Measurements from ENCODE around the gene OCA2. TPM values are rescaled to one million over a fixed set of nuclear protein-coding genes. Genes with fewer than 3 reads are reported as not detected.

The OCA2 gene
- total and polyA plus RNA-seq, 2 of the 8 experiments (the other 6 are each of a cell fraction or from before 2014, with no cell fraction given), result 0.20 TPM

DNA sequence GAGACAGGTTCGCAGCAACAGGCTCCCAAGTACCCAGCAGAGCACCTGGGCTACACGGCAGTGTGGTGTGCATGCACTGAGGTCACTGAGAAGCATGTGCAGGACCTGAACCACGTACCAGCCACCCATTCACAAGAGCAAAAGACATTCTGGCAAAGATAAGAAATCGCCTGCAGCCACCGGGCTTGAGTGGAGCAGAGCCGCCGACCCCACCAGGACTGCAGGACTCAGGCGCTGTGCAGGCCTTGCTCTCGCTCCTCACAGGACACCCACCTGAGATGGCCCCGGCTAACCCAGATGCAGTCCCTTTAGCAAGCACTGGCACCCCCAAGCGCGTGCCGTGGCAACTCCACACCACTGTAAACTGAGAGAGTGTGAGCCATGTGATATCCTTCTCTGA is 32.3 kb upstream of the OCA2 start:
- H2AK5ac ChIP-seq (ENCODE audit: low read depth, low read length), result no peak overlapping the region
- H3K4me3 ChIP-seq (ENCODE audit: extremely low read depth in 1 of 4, insufficient read depth in 2 of 4, low read depth in 3 of 4, low read length in 4 of 4), result no peak overlapping the region
- H3K27me3 ChIP-seq (replicated peaks in 1 of 4; ENCODE audit: control insufficient read depth in 3 of 4, extremely low read depth in 1 of 4, insufficient read depth in 3 of 4, low read length in 3 of 4), result no peaks in the 10 kb centered on the region
- peaks cover 4 to 5% of the 10 kb centered on the region in 2 experiments for H4K20me1 ChIP-seq (replicated peaks in 1 of 2; ENCODE audit: control insufficient read depth in 1 of 2, insufficient read depth in 2 of 2, low read length in 2 of 2)
- no peak overlapping the region for H3K18ac ChIP-seq (ENCODE audit: extremely low read depth, low read length)
- no peak overlapping the region for H2BK120ac ChIP-seq (replicated peaks; ENCODE audit: low read depth, low read length)
- H2BK15ac ChIP-seq (ENCODE audit: low read length), result no peak overlapping the region
- H3K9ac ChIP-seq (replicated peaks in 1 of 4; ENCODE audit: extremely low read depth in 1 of 4, low read depth in 3 of 4, low read length in 3 of 4), result no peak overlapping the region
- no peak overlapping the region for H4K91ac ChIP-seq (replicated peaks; ENCODE audit: insufficient read length, low read length)
- no peaks in the 10 kb centered on the region for H3K9me3 ChIP-seq (ENCODE audit: insufficient read depth in 2 of 2, low read depth in 1 of 2, low read length in 1 of 2)
- H3K56ac ChIP-seq (replicated peaks; ENCODE audit: insufficient read length, low read depth, low read length), result no peak overlapping the region
- H3K4me1 ChIP-seq (replicated peaks in 1 of 4; ENCODE audit: control insufficient read depth in 3 of 4, insufficient read depth in 4 of 4, low read length in 3 of 4), result peaks cover 0 to 8% (median 4%) of the 10 kb centered on the region in 4 experiments; a peak in 5 of 7 replicates
- CTCF ChIA-PET (ENCODE audit: partially characterized antibody), result no interaction called here
- 95% methylated on average over 13 of the region's 13 CpGs; no CpG with 5 or more reads in 1 of the 2 experiments for WGBS, 2 experiments (ENCODE audit: extremely low coverage in 1 of 2, insufficient coverage in 1 of 2, insufficient read length in 1 of 2, insufficient replicate concordance in 2 of 2, low coverage in 1 of 2, low lambda C conversion rate in 2 of 2, missing lambda C conversion rate in 1 of 2)
- no peak overlapping the region for H2AFZ ChIP-seq (ENCODE audit: low read length)
- H2BK20ac ChIP-seq (ENCODE audit: low read length), result no peak overlapping the region
- no peak overlapping the region for H2BK12ac ChIP-seq (ENCODE audit: low read depth, low read length)
- H3K4me2 ChIP-seq (ENCODE audit: insufficient read depth in 1 of 2, low read depth in 2 of 2, low read length in 2 of 2), result no peak overlapping the region
- H4K8ac ChIP-seq (ENCODE audit: extremely low read depth, insufficient read depth, low read length), result no peak overlapping the region
- no peak for DNase-seq (ENCODE audit: low read depth in 1 of 2, low spot score in 2 of 2)
- no peak overlapping the region for H3K23ac ChIP-seq (ENCODE audit: insufficient read length)
- peaks cover 6 to 33% (median 18%) of the 10 kb centered on the region in 4 experiments; a peak in 7 of 8 replicates for H3K36me3 ChIP-seq (ENCODE audit: control insufficient read depth in 2 of 4, insufficient read depth in 4 of 4, low read length in 3 of 4)
- H3K4ac ChIP-seq (replicated peaks; ENCODE audit: insufficient read length, low read depth, low read length), result no peak overlapping the region
- no peak for FAIRE-seq
- H4K5ac ChIP-seq (ENCODE audit: insufficient read length, low read depth, low read length), result no peak overlapping the region
- POLR2A ChIA-PET (ENCODE audit: partially characterized antibody), result no interaction called here
- H3K79me2 ChIP-seq (ENCODE audit: control insufficient read depth in 1 of 2, insufficient read depth in 2 of 2, low read length in 2 of 2), result no peaks in the 10 kb centered on the region; a peak in 1 of 4 replicates
- 0 out of 2 replicates have a peak, but pooled peaks cover 1% of the 10 kb centered on the region for H3K23me2 ChIP-seq (ENCODE audit: low read depth, low read length)
- H3K14ac ChIP-seq (ENCODE audit: insufficient read length), result no peak overlapping the region
- H3K27ac ChIP-seq (ENCODE audit: low read depth, low read length), result no peak overlapping the region
- H2BK5ac ChIP-seq (ENCODE audit: low read depth, low read length), result no peak overlapping the region; the same call in 1 of the 2 replicates
- H3K79me1 ChIP-seq (ENCODE audit: low read depth, low read length), result peaks cover 2% of the 10 kb centered on the region; the same call in 1 of the 2 replicates
- TF ChIP-seq KDM4A (IDR thresholded peaks at IDR 0.05; ENCODE audit: low read depth, low read length, severe bottlenecking) (no peak), GTF2F1 (IDR thresholded peaks at IDR 0.05; ENCODE audit: borderline replicate concordance, low read depth, low read length) (no peak), TEAD4 (IDR thresholded peaks at IDR 0.05; ENCODE audit: low read depth, low read length) (no peak), JUND (IDR thresholded peaks at IDR 0.05; ENCODE audit: low read length) (no peak), POU5F1 (IDR thresholded peaks at IDR 0.05; ENCODE audit: low read depth, low read length) (no peak), SP1 (IDR thresholded peaks at IDR 0.05; ENCODE audit: low read depth, low read length) (no peak), NANOG (IDR thresholded peaks at IDR 0.05; ENCODE audit: insufficient read depth, low read depth, low read length, poor library complexity, severe bottlenecking) (no peak), USF2 (IDR thresholded peaks at IDR 0.05; ENCODE audit: low read length) (no peak), ATF3 (IDR thresholded peaks at IDR 0.05; ENCODE audit: insufficient read depth, low read depth, low read length) (no peak), RBBP5 (IDR thresholded peaks at IDR 0.05; ENCODE audit: borderline replicate concordance, low read depth, low read length) (no peak), HDAC2 (IDR thresholded peaks at IDR 0.05; ENCODE audit: borderline replicate concordance in 1 of 2, low read depth in 2 of 2, low read length in 2 of 2) (no peak), SP2 (IDR thresholded peaks at IDR 0.05; ENCODE audit: low read length) (no peak)

Measured in H1 (cell line).